Suppressor macrophage treated with lipopolysaccharide for 4 hours (primary cell): ENCODE results near the gene DNAH8.

Experiments
- DNase-seq: peaks from one replicate; pipeline ENCODE4 v3.0.0-alpha.2; 2020

The DNAH8 gene

GRCh38 chr6:38976801-38977500 is 261.8 kb downstream of the DNAH8 start:
- DNase-seq, result no peak

GRCh38 chr6:38978139-38978704 is 263.1 kb downstream of the DNAH8 start:
- DNase-seq, result no peak

- DNase-seq, result no peak
These were observed 267.4 kb downstream of the DNAH8 start for GRCh38 chr6:38982470-38982869.

GRCh38 chr6:38984723-38985122 is 269.6 kb downstream of the DNAH8 start:
- no peak for DNase-seq

- no peak for DNase-seq
These were observed 270.7 kb downstream of the DNAH8 start for GRCh38 chr6:38985839-38986238.

GRCh38 chr6:38987503-38987902 is 272.4 kb downstream of the DNAH8 start:
- no peak for DNase-seq

- no peak for DNase-seq
These were observed 273.8 kb downstream of the DNAH8 start for GRCh38 chr6:38988736-38989449.

GRCh38 chr6:38990475-38990874 is 275.4 kb downstream of the DNAH8 start:
- DNase-seq, result no peak

- no peak for DNase-seq
These were observed 281.6 kb downstream of the DNAH8 start for GRCh38 chr6:38996676-38997075.

GRCh38 chr6:38997128-38997761 is 282.1 kb downstream of the DNAH8 start:
- peak; percentile 11 for DNase-seq

- DNase-seq, result no peak
These were observed 288.0 kb downstream of the DNAH8 start for GRCh38 chr6:39003072-39003471.

GRCh38 chr6:39003492-39003891 is 288.4 kb downstream of the DNAH8 start:
- no peak for DNase-seq

- no peak for DNase-seq
These were observed 289.7 kb downstream of the DNAH8 start for GRCh38 chr6:39004801-39005200.

GRCh38 chr6:39005774-39006173 is 290.7 kb downstream of the DNAH8 start:
- no peak for DNase-seq

- DNase-seq, result no peak
These were observed 292.5 kb downstream of the DNAH8 start for GRCh38 chr6:39007575-39007974.

- DNase-seq, result no peak
These were observed 293.6 kb downstream of the DNAH8 start for GRCh38 chr6:39008737-39009136.

GRCh38 chr6:39009476-39009875 is 294.4 kb downstream of the DNAH8 start:
- DNase-seq, result no peak

- DNase-seq, result no peak
These were observed 301.9 kb downstream of the DNAH8 start for GRCh38 chr6:39016839-39017546.

GRCh38 chr6:39017547-39017880 is 302.4 kb downstream of the DNAH8 start:
- DNase-seq, result no peak

- no peak for DNase-seq
These were observed 303.0 kb downstream of the DNAH8 start for GRCh38 chr6:39018103-39018502.

- DNase-seq, result no peak
These were observed 305.0 kb downstream of the DNAH8 start for GRCh38 chr6:39020136-39020535.

GRCh38 chr6:39021041-39021440 is 305.9 kb downstream of the DNAH8 start:
- DNase-seq, result no peak

GRCh38 chr6:39021779-39022178 is 306.7 kb downstream of the DNAH8 start:
- no peak for DNase-seq
